ENCODE results near the gene INO80.

DNA sequence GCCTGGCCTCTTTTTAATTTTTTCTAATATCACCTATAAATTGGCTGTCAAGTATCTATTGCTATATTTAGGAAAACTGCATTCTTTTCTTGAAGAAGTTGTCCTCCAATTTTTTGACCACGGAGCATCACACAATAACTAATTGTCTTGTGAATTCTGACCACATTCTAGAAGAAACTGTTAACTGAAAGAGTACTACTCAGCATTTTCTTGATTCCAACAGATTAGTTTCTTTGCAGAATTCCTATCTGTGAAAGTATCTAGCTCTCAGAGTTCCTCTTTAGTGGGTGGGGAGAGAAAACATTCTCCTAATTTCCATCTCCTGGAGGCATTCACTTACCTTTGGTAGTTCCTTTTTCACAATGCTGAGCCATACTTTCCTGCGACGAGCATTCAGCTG lies 31.1 kb downstream of the INO80 start:
- TF ChIP-seq, protein P1, sequence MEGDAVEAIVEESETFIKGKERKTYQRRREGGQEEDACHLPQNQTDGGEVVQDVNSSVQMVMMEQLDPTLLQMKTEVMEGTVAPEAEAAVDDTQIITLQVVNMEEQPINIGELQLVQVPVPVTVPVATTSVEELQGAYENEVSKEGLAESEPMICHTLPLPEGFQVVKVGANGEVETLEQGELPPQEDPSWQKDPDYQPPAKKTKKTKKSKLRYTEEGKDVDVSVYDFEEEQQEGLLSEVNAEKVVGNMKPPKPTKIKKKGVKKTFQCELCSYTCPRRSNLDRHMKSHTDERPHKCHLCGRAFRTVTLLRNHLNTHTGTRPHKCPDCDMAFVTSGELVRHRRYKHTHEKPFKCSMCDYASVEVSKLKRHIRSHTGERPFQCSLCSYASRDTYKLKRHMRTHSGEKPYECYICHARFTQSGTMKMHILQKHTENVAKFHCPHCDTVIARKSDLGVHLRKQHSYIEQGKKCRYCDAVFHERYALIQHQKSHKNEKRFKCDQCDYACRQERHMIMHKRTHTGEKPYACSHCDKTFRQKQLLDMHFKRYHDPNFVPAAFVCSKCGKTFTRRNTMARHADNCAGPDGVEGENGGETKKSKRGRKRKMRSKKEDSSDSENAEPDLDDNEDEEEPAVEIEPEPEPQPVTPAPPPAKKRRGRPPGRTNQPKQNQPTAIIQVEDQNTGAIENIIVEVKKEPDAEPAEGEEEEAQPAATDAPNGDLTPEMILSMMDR (IDR thresholded peaks at IDR 0.05): no peak
- TF ChIP-seq POLR2AphosphoS5 (IDR thresholded peaks at IDR 0.05): no peak
- no peak for TF ChIP-seq POLR2A (IDR thresholded peaks at IDR 0.05; ENCODE audit: low read depth)

All from esophagus muscularis mucosa (tissue), 3 donors.